GM23338 (cell line): Measurements from ENCODE around the gene PRMT3. TPM values are rescaled to one million over a fixed set of nuclear protein-coding genes. Genes with fewer than 3 reads are reported as not detected.

Experiments
- CREB1 ChIP-seq: fragments of 250-450 bp; sonication (Bioruptor Pico); IDR thresholded peaks from 2 replicates; pipeline ENCODE4 v1.5.0; 2020; ENCODE audit warnings: low read depth, mild to moderate bottlenecking, moderate library complexity
- CTCF ChIP-seq, 2 experiments: fragments of 200-600 bp in 1 of 2; sonication (generic) in 1 of 2; conservative IDR thresholded peaks; 2 replicates each; pipeline versions ENCODE4 v1.5.1 to v1.6.1; 2016 to 2017; ENCODE audit warnings: antibody characterized with exemption in 2 of 2, low read depth in 2 of 2, mild to moderate bottlenecking in 2 of 2, moderate library complexity in 1 of 2
- EZH2phosphoT487 ChIP-seq: fragments of 200-600 bp; sonication (generic); IDR thresholded peaks from one replicate; pipeline ENCODE4 v1.8.1; 2018; ENCODE audit warnings: antibody characterized with exemption; ENCODE audit not compliant: unreplicated experiment
- JUNB ChIP-seq: IDR thresholded peaks from one replicate; pipeline ENCODE4 v1.6.1; 2016; ENCODE audit warnings: antibody characterized with exemption; ENCODE audit not compliant: unreplicated experiment
- NANOG ChIP-seq: IDR thresholded peaks from 2 replicates; pipeline ENCODE4 v1.6.1; 2016; ENCODE audit warnings: antibody characterized with exemption, borderline replicate concordance
- STAT1 ChIP-seq: IDR thresholded peaks from one replicate; pipeline ENCODE4 v1.6.1; 2016; ENCODE audit warnings: antibody characterized with exemption; ENCODE audit not compliant: unreplicated experiment
- ZNF114 ChIP-seq: fragments of 250-450 bp; sonication (Bioruptor Pico); IDR thresholded peaks from 2 replicates; pipeline ENCODE4 v1.5.0; 2020; ENCODE audit warnings: mild to moderate bottlenecking, moderate library complexity
- ZNF331 ChIP-seq: fragments of 250-450 bp; sonication (Bioruptor Pico); IDR thresholded peaks from 2 replicates; pipeline ENCODE4 v1.5.0; 2020; ENCODE audit warnings: low read depth, mild to moderate bottlenecking, moderate library complexity
- polyA plus RNA-seq: library from polyadenylated mRNA; unstranded; fragments of >200 nt; fragmentation: Nextera tagmentation; extraction: Ambion mirVana; gene quantifications from 2 replicates; pipeline ENCODE4 v1.2.1, GENCODE V29; 2016
- total RNA-seq: library from RNA; depleted of rRNA; stranded (reverse); fragments of >200 nt; shearing (Covaris generic); gene quantifications from 2 replicates; pipeline ENCODE4 v1.2.3, GENCODE V29; 2014
- TF ChIP-seq, protein P1 (sequence below): fragments of 250-450 bp; sonication (Bioruptor Pico); IDR thresholded peaks from 2 replicates; pipeline ENCODE4 v1.5.0; 2020; ENCODE audit warnings: mild to moderate bottlenecking, moderate library complexity
- TF ChIP-seq, protein P2 (sequence below): IDR thresholded peaks from 2 replicates; pipeline ENCODE4 v1.6.1; 2016; ENCODE audit warnings: antibody characterized with exemption

The PRMT3 gene
- total and polyA plus RNA-seq, 2 experiments from 2014 or later: 19.0 to 35.0 TPM

GRCh38 chr11:20489948-20490347 is 102.4 kb downstream of the PRMT3 start (continued):
- TF ChIP-seq, protein P1, sequence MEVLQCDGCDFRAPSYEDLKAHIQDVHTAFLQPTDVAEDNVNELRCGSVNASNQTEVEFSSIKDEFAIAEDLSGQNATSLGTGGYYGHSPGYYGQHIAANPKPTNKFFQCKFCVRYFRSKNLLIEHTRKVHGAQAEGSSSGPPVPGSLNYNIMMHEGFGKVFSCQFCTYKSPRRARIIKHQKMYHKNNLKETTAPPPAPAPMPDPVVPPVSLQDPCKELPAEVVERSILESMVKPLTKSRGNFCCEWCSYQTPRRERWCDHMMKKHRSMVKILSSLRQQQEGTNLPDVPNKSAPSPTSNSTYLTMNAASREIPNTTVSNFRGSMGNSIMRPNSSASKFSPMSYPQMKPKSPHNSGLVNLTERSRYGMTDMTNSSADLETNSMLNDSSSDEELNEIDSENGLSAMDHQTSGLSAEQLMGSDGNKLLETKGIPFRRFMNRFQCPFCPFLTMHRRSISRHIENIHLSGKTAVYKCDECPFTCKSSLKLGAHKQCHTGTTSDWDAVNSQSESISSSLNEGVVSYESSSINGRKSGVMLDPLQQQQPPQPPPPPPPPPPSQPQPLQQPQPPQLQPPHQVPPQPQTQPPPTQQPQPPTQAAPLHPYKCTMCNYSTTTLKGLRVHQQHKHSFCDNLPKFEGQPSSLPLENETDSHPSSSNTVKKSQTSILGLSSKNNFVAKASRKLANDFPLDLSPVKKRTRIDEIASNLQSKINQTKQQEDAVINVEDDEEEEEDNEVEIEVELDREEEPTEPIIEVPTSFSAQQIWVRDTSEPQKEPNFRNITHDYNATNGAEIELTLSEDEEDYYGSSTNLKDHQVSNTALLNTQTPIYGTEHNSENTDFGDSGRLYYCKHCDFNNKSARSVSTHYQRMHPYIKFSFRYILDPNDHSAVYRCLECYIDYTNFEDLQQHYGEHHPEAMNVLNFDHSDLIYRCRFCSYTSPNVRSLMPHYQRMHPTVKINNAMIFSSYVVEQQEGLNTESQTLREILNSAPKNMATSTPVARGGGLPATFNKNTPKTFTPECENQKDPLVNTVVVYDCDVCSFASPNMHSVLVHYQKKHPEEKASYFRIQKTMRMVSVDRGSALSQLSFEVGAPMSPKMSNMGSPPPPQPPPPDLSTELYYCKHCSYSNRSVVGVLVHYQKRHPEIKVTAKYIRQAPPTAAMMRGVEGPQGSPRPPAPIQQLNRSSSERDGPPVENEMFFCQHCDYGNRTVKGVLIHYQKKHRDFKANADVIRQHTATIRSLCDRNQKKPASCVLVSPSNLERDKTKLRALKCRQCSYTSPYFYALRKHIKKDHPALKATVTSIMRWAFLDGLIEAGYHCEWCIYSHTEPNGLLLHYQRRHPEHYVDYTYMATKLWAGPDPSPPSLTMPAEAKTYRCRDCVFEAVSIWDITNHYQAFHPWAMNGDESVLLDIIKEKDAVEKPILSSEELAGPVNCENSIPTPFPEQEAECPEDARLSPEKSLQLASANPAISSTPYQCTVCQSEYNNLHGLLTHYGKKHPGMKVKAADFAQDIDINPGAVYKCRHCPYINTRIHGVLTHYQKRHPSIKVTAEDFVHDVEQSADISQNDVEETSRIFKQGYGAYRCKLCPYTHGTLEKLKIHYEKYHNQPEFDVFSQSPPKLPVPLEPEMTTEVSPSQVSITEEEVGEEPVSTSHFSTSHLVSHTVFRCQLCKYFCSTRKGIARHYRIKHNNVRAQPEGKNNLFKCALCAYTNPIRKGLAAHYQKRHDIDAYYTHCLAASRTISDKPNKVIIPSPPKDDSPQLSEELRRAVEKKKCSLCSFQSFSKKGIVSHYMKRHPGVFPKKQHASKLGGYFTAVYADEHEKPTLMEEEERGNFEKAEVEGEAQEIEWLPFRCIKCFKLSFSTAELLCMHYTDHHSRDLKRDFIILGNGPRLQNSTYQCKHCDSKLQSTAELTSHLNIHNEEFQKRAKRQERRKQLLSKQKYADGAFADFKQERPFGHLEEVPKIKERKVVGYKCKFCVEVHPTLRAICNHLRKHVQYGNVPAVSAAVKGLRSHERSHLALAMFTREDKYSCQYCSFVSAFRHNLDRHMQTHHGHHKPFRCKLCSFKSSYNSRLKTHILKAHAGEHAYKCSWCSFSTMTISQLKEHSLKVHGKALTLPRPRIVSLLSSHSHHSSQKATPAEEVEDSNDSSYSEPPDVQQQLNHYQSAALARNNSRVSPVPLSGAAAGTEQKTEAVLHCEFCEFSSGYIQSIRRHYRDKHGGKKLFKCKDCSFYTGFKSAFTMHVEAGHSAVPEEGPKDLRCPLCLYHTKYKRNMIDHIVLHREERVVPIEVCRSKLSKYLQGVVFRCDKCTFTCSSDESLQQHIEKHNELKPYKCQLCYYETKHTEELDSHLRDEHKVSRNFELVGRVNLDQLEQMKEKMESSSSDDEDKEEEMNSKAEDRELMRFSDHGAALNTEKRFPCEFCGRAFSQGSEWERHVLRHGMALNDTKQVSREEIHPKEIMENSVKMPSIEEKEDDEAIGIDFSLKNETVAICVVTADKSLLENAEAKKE (CRISPR knock-in tag): no peak
- TF ChIP-seq EZH2phosphoT487: no peak
- no peak for TF ChIP-seq CTCF (conservative IDR thresholded peaks at IDR 0.05; ENCODE audit: low read depth in 2 of 2)
- TF ChIP-seq NANOG: no peak
- no peak for TF ChIP-seq JUNB
- TF ChIP-seq ZNF331 (CRISPR knock-in tag): no peak
- no peak for TF ChIP-seq CREB1 (CRISPR knock-in tag)
- no peak for TF ChIP-seq ZNF114 (CRISPR knock-in tag)
- TF ChIP-seq, protein P2, sequence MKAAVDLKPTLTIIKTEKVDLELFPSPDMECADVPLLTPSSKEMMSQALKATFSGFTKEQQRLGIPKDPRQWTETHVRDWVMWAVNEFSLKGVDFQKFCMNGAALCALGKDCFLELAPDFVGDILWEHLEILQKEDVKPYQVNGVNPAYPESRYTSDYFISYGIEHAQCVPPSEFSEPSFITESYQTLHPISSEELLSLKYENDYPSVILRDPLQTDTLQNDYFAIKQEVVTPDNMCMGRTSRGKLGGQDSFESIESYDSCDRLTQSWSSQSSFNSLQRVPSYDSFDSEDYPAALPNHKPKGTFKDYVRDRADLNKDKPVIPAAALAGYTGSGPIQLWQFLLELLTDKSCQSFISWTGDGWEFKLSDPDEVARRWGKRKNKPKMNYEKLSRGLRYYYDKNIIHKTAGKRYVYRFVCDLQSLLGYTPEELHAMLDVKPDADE: no peak
- no peak for TF ChIP-seq STAT1
